ENCODE measurements around the gene BTBD8. TPM values are rescaled to one million over a fixed set of nuclear protein-coding genes. Genes with fewer than 3 reads are reported as not detected.
A peak's percentile ranks its signal among the peaks of the same experiment; 100 is the strongest.

BTBD8 gene
- total RNA-seq = 3.6 TPM

DNA sequence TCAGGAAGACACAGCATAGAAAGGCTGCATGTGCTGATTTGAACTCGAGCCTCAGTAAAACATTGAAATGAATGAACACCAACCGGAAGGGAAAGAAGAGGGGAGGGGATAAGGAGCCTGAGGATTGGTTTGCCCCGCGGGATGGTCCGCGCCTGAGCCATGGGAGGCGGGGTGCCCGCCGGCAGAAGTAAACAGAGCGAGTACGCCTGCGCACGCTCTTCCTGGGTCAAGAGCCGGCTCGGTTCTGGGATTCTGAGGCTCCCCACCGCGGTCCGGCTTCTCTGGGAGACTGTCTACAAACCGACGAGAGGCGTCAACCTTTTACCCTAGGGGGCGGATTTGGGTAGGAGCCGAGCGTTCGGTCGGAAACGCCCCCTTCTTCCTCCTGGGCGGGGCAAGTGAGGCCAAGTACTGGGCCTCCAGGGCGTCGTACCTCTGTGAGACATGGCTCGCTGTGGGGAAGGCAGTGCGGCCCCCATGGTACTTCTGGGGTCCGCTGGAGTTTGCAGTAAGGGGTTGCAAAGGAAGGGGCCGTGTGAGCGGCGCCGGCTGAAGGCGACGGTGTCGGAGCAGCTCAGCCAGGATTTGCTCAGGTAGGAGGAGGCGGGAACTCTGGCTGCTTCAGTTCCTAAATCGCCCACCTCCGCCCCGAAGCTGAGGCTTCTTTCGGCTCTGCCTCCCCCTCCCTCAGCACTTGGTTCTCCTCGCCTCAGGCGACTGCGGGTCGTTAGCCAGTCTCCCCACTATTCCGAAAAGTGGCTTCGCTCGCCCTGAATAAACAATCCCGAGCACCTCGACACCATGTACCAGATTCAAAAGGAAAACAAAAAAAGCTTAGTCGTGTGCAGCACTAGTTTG is at the start of gene BTBD8:
Gene BTBD8 (plus strand): TSS at position 218 of the 858 bp plus-strand sequence. CDS start 227 bp downstream, at position 445.
- Histone ChIP-seq H3K9me3 (peaks cover 1 to 4% of the 10 kb centered on the region in 2 donors), H3K4me1 (peaks cover 3 to 8% of the 10 kb centered on the region in 2 donors), H3K27ac (peak within 1 kb of the TSS; percentile 63 to 69), H3K36me3 (peaks cover 0 to under 1% of the 10 kb centered on the region in 2 donors), H3K27me3 (no peaks in the 10 kb centered on the region), H3K4me3 (peak within 1 kb of the TSS; percentile 62 to 89)
- TF ChIP-seq CTCF (IDR thresholded peaks at IDR 0.05) = no peak
- intact Hi-C loops (cut with DNase I) = loop anchor here (5.0 to 10.0 kb wide), 2 partner anchors 217 to 576 kb away; partner anchors contain the start of genes CDC7, GLMN and RPAP2
- peak; percentile 47 to 91 for DNase-seq (ENCODE audit: low spot score in 2 of 2)

DNA sequence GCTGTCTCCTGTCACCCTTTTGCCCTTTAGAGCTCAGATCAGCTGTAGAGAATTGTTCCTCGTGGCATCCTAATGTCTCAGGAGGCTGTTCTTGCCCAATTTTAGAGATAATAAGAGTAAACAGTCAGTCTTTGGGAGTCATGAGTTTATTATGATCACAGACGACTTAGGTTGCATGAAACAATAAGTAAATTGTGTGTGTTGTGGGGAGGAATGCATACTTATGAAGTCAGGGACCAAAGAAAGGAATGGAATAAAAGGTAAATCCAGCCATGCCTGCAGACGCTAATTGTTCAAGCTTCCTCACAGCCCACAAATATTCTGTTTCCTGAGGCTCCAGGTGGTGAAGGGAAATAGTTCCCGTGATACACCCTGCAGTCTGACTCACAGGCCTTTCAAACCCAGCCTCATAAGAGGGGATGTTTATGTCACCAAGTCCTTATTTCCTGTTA is 49.5 kb upstream of the BTBD8 start:
- Histone ChIP-seq H3K4me3 (no peak overlapping the region), H3K4me1 (no peaks in the 10 kb centered on the region), H3K27ac (no peak overlapping the region), H3K36me3 (no peaks in the 10 kb centered on the region), H3K9me3 (no peaks in the 10 kb centered on the region), H3K27me3 (no peaks in the 10 kb centered on the region)
- TF ChIP-seq CTCF (IDR thresholded peaks at IDR 0.05) = no peak
- DNase-seq (ENCODE audit: low spot score in 2 of 2) = no peak
- intact Hi-C loops (cut with DNase I) = no loop called here

- no peaks in the 10 kb centered on the region for H3K27me3 ChIP-seq
- H3K36me3 ChIP-seq = no peaks in the 10 kb centered on the region
- H3K27ac ChIP-seq = no peak overlapping the region
- intact Hi-C loops (cut with DNase I) = no loop called here
- no peaks in the 10 kb centered on the region for H3K4me1 ChIP-seq
- H3K4me3 ChIP-seq = no peak overlapping the region
- H3K9me3 ChIP-seq = no peaks in the 10 kb centered on the region
- no peak for TF ChIP-seq CTCF (IDR thresholded peaks at IDR 0.05)
- DNase-seq (ENCODE audit: low spot score in 2 of 2) = no peak
These were observed 48.6 kb upstream of the BTBD8 start for GRCh38 chr1:92031281-92032110.

DNA sequence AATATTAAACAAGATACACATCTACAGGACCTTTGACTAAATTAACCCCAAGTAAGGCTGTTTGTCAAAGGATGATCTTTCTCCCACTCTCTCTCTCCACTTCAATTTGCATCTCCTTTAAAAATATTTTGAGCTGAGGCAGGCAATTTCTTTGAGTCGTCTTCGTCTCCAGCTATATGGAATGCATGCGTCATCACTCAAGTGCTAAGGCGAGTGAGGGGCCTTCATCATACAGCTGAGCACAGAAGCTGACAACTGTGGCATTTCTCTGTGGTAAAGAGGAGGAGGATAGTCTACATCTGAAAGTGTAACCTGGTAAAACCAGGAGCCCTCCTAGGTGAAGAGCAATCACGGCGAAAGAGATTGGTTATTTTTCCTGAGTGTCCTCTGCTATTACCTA is 42.7 kb upstream of the BTBD8 start:
- Histone ChIP-seq H3K9me3 (no peaks in the 10 kb centered on the region), H3K27ac (no peak overlapping the region), H3K4me3 (no peak overlapping the region), H3K4me1 (no peaks in the 10 kb centered on the region), H3K36me3 (no peaks in the 10 kb centered on the region), H3K27me3 (no peaks in the 10 kb centered on the region)
- TF ChIP-seq CTCF (IDR thresholded peaks at IDR 0.05) = no peak
- DNase-seq (ENCODE audit: low spot score in 2 of 2) = no peak
- intact Hi-C loops (cut with DNase I) = no loop called here

- Histone ChIP-seq H3K4me3 (no peak overlapping the region), H3K27me3 (no peaks in the 10 kb centered on the region), H3K4me1 (no peaks in the 10 kb centered on the region), H3K9me3 (no peaks in the 10 kb centered on the region), H3K36me3 (no peaks in the 10 kb centered on the region), H3K27ac (no peak overlapping the region)
- intact Hi-C loops (cut with DNase I) = no loop called here
- TF ChIP-seq CTCF (IDR thresholded peaks at IDR 0.05) = no peak
- DNase-seq (ENCODE audit: low spot score in 2 of 2) = no peak
These were observed 41.3 kb upstream of the BTBD8 start for GRCh38 chr1:92038695-92039346.
